GM23338 (cell line): ENCODE data around the gene TBC1D10B. TPM values are rescaled to one million over a fixed set of nuclear protein-coding genes. Genes with fewer than 3 reads are reported as not detected.

Experiments
- ATAC-seq: fragments of 200-7000 bp; cut with Tn5 transposase; 3 replicates; pipeline ENCODE4 v1.9.1; 2020
- DNase-seq: peaks from one replicate; pipeline ENCODE4 v3.0.0-alpha.2; 2015; ENCODE audit warnings: low spot score
- H2AFZ ChIP-seq: fragments of 200-600 bp; sonication (generic); 2 replicates; pipeline ENCODE4 v1.8.0; 2016; ENCODE audit warnings: antibody characterized with exemption, mild to moderate bottlenecking, moderate library complexity
- H3F3A ChIP-seq: fragments of 200-600 bp; sonication (generic); replicated peaks from 2 replicates; pipeline ENCODE4 v1.8.0; 2017; ENCODE audit warnings: antibody characterized with exemption, mixed run types, low read depth
- H3K27ac ChIP-seq: fragments of 200-600 bp; sonication (generic); 2 replicates; pipeline ENCODE4 v1.6.1; 2016; ENCODE audit warnings: low read depth
- H3K27me3 ChIP-seq: fragments of 200-600 bp; sonication (generic); 2 replicates; pipeline ENCODE4 v1.8.0; 2016; ENCODE audit warnings: mild to moderate bottlenecking, mixed run types, moderate library complexity; ENCODE audit not compliant: insufficient read depth
- H3K36me3 ChIP-seq: fragments of 200-600 bp; sonication (generic); 2 replicates; pipeline ENCODE4 v1.8.0; 2016; ENCODE audit warnings: mild to moderate bottlenecking; ENCODE audit not compliant: insufficient read depth
- H3K4me1 ChIP-seq: fragments of 200-600 bp; sonication (generic); 2 replicates; pipeline ENCODE4 v1.8.0; 2016; ENCODE audit warnings: mild to moderate bottlenecking, moderate library complexity; ENCODE audit not compliant: insufficient read depth
- H3K4me2 ChIP-seq: fragments of 200-600 bp; sonication (generic); 2 replicates; pipeline ENCODE4 v1.7.1; 2017; ENCODE audit warnings: mixed run types
- H3K4me3 ChIP-seq: fragments of 200-600 bp; sonication (generic); 2 replicates; pipeline ENCODE4 v1.6.1; 2016; ENCODE audit warnings: mixed run types
- H3K79me2 ChIP-seq: fragments of 200-600 bp; sonication (generic); replicated peaks from 2 replicates; pipeline ENCODE4 v1.8.0; 2017; ENCODE audit warnings: mild to moderate bottlenecking; ENCODE audit not compliant: insufficient read depth
- H3K9me2 ChIP-seq: fragments of 200-600 bp; sonication (generic); 2 replicates; pipeline ENCODE4 v1.8.0; 2017; ENCODE audit not compliant: insufficient read depth
- H4K20me1 ChIP-seq: fragments of 200-600 bp; sonication (generic); replicated peaks from 2 replicates; pipeline ENCODE4 v1.8.0; 2017; ENCODE audit warnings: mild to moderate bottlenecking; ENCODE audit not compliant: insufficient read depth
- H3K27ac Mint-ChIP-seq: 2 replicates; pipeline ENCODE4 v1.8.0; 2020; ENCODE audit warnings: inconsistent platforms, mild to moderate bottlenecking, moderate library complexity, mixed read lengths
- H3K27me3 Mint-ChIP-seq: 3 replicates; pipeline ENCODE4 v1.8.0; 2022; ENCODE audit warnings: low read depth, mild to moderate bottlenecking, moderate library complexity, mixed read lengths, inconsistent platforms; ENCODE audit not compliant: insufficient read depth, poor library complexity
- H3K36me3 Mint-ChIP-seq: 3 replicates; pipeline ENCODE4 v1.8.0; 2021; ENCODE audit warnings: low read depth, mild to moderate bottlenecking, inconsistent platforms, moderate library complexity, mixed read lengths
- H3K4me1 Mint-ChIP-seq: 3 replicates; pipeline ENCODE4 v1.8.0; 2020; ENCODE audit warnings: mild to moderate bottlenecking, inconsistent platforms, mixed read lengths
- H3K4me3 Mint-ChIP-seq: 3 replicates; pipeline ENCODE4 v1.8.0; 2021; ENCODE audit warnings: moderate library complexity, mild to moderate bottlenecking, inconsistent platforms, mixed read lengths
- H3K9me3 Mint-ChIP-seq: 3 replicates; pipeline ENCODE4 v1.8.0; 2020; ENCODE audit warnings: moderate library complexity, mild to moderate bottlenecking, inconsistent platforms, mixed read lengths
- CREB1 ChIP-seq: fragments of 250-450 bp; sonication (Bioruptor Pico); IDR thresholded peaks from 2 replicates; pipeline ENCODE4 v1.5.0; 2020; ENCODE audit warnings: low read depth, mild to moderate bottlenecking, moderate library complexity
- CTCF ChIP-seq, 2 experiments: fragments of 200-600 bp in 1 of 2; sonication (generic) in 1 of 2; conservative IDR thresholded peaks; 2 replicates each; pipeline versions ENCODE4 v1.5.1 to v1.6.1; 2016 to 2017; ENCODE audit warnings: antibody characterized with exemption in 2 of 2, low read depth in 2 of 2, mild to moderate bottlenecking in 2 of 2, moderate library complexity in 1 of 2
- REST ChIP-seq: IDR thresholded peaks from one replicate; pipeline ENCODE4 v1.6.1; 2018; ENCODE audit warnings: antibody characterized with exemption; ENCODE audit not compliant: unreplicated experiment
- polyA plus RNA-seq: library from polyadenylated mRNA; unstranded; fragments of >200 nt; fragmentation: Nextera tagmentation; extraction: Ambion mirVana; gene quantifications from 2 replicates; pipeline ENCODE4 v1.2.1, GENCODE V29; 2016
- total RNA-seq: library from RNA; depleted of rRNA; stranded (reverse); fragments of >200 nt; shearing (Covaris generic); gene quantifications from 2 replicates; pipeline ENCODE4 v1.2.3, GENCODE V29; 2014
- TF ChIP-seq, protein P1 (sequence below): IDR thresholded peaks from 2 replicates; pipeline ENCODE4 v1.6.1; 2016; ENCODE audit warnings: antibody characterized with exemption

TBC1D10B gene
- total and polyA plus RNA-seq, 2 experiments from 2014 or later = 13.3 to 30.8 TPM

DNA sequence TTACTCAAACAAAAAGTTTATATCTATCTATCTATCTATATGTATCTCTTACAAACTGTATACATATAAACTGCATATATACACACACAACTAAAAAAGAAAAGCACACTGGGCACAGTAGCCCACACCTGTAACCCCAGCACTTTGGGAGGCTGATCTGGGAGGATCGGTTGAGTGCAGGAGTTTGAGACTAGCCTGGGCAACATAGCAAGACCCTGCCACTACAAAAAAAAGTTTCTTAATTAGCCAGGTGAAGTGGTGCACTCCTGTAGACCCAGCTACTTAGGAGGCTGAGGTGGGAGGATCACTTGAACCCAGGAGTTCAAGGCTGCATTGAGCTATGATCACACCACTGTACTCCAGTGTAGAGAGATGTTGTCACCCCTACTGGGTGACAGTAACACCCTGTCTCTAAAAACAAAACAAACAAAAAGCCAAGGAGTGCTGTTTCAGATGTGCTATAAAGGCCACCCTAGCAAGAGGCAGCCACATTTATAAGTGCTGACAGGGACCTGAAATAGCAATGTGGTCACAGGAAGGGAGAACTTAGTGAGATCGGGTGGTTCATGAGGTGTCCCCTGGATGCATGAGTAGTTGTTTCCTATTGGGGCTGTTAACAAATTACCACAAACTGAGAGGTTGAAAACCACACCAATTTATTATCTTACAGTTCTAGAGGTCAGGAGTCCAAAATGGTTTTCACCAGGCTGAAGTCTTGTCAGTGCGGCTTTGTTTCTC, 20.0 kb downstream of the TBC1D10B start:
- Histone ChIP-seq H3K9me2 (no peaks in the 10 kb centered on the region), H3K36me3 (peaks cover 7% of the 10 kb centered on the region; the same call in 1 of the 2 replicates), H3K4me1 (no peaks in the 10 kb centered on the region; the same call in 1 of the 2 replicates), H3K27me3 (no peaks in the 10 kb centered on the region), H3K4me2 (no peak overlapping the region), H4K20me1 (no peaks in the 10 kb centered on the region), H2AFZ (no peak overlapping the region), H3K4me3 (no peak overlapping the region), H3K79me2 (peaks cover 16% of the 10 kb centered on the region), H3K27ac (no peak overlapping the region), H3F3A (0 out of 2 replicates have a peak, but pooled peaks cover 12% of the 10 kb centered on the region)
- DNase-seq = no peak
- Mint-ChIP-seq H3K4me3 (no peak overlapping the region), H3K4me1 (peaks cover 6% of the 10 kb centered on the region), H3K9me3 (peaks cover 4% of the 10 kb centered on the region; the same call in 2 of the 3 replicates), H3K27me3 (peaks cover 13% of the 10 kb centered on the region), H3K27ac (no peak overlapping the region), H3K36me3 (peaks cover 53% of the 10 kb centered on the region)
- TF ChIP-seq CREB1 (CRISPR knock-in tag) = no peak
- no peak for TF ChIP-seq REST
- ATAC-seq = no peak

DNA sequence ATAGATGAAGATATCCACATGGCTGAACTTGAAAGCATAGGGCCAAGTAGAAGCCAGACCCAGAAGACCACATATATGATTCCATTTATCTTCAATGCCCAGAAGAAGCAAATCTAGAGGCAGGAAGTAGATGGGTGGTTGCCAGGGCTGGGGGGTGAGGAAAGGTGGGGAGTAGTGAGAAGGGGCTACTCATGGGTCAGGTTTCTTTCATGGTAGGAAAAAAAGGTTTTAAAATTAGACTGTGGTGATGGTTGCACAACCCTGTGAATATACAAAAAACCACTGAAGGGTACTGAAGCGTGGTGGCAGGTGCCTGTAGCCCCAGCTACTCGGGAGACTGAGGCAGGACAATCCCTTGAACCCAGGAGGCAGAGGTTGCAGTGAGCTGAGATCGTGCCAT, 20.6 kb downstream of the TBC1D10B start:
- Mint-ChIP-seq H3K27me3 (peaks cover 11% of the 10 kb centered on the region), H3K36me3 (peaks cover 53% of the 10 kb centered on the region), H3K4me1 (peaks cover 6% of the 10 kb centered on the region), H3K27ac (no peak overlapping the region), H3K4me3 (no peak overlapping the region), H3K9me3 (peaks cover 4% of the 10 kb centered on the region; the same call in 2 of the 3 replicates)
- no peak overlapping the region for H2AFZ ChIP-seq
- H3K4me3 ChIP-seq = no peak overlapping the region
- ATAC-seq (no peak), DNase-seq (no peak)
- no peak overlapping the region for H3K4me2 ChIP-seq
- no peaks in the 10 kb centered on the region for H3K9me2 ChIP-seq
- H4K20me1 ChIP-seq = no peaks in the 10 kb centered on the region
- no peak overlapping the region for H3K27ac ChIP-seq
- TF ChIP-seq CTCF (conservative IDR thresholded peaks at IDR 0.05; ENCODE audit: low read depth in 2 of 2) = no peak
- TF ChIP-seq, protein P1, sequence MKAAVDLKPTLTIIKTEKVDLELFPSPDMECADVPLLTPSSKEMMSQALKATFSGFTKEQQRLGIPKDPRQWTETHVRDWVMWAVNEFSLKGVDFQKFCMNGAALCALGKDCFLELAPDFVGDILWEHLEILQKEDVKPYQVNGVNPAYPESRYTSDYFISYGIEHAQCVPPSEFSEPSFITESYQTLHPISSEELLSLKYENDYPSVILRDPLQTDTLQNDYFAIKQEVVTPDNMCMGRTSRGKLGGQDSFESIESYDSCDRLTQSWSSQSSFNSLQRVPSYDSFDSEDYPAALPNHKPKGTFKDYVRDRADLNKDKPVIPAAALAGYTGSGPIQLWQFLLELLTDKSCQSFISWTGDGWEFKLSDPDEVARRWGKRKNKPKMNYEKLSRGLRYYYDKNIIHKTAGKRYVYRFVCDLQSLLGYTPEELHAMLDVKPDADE = no peak
- 0 out of 2 replicates have a peak, but pooled peaks cover 12% of the 10 kb centered on the region for H3F3A ChIP-seq
- peaks cover 7% of the 10 kb centered on the region; the same call in 1 of the 2 replicates for H3K36me3 ChIP-seq
- peaks cover 12% of the 10 kb centered on the region for H3K79me2 ChIP-seq
- H3K4me1 ChIP-seq = no peaks in the 10 kb centered on the region; the same call in 1 of the 2 replicates
- no peaks in the 10 kb centered on the region for H3K27me3 ChIP-seq
